Measurements from ENCODE around the gene PAH.
A peak's percentile ranks its signal among the peaks of the same experiment; 100 is the strongest.

- no peak for TF ChIP-seq POLR2AphosphoS5 (IDR thresholded peaks at IDR 0.05; ENCODE audit: low read depth, low read length)
- no peak for TF ChIP-seq POLR2A (IDR thresholded peaks at IDR 0.05; ENCODE audit: insufficient read depth in 1 of 2, low read depth in 2 of 2, low read length in 2 of 2)
- peak; percentile 77; the same call in 1 of the 2 replicates for TF ChIP-seq STAT6 (CRISPR knock-in tag; IDR thresholded peaks at IDR 0.05; ENCODE audit: borderline replicate concordance)
- TF ChIP-seq E2F1 (CRISPR knock-in tag; IDR thresholded peaks at IDR 0.05), result peak; percentile 48; the same call in 1 of the 2 replicates
- peak; percentile 91 for TF ChIP-seq CEBPB (IDR thresholded peaks at IDR 0.05; ENCODE audit: borderline replicate concordance, low read depth, low read length)
Measured at GRCh38 chr12:102920271-102920670, 3.2 kb upstream of the PAH start.

All from HepG2 (cell line).